Adrenal gland (tissue), 12 donors: ENCODE data around the gene CCNY. TPM values are rescaled to one million over a fixed set of nuclear protein-coding genes. Genes with fewer than 3 reads are reported as not detected.

Source experiments
- DNase-seq, 7 donors: peaks; one replicate each; pipeline ENCODE4 v3.0.0-alpha.2; 2019 to 2020
- H3K27ac ChIP-seq, 5 donors: fragments of 200-600 bp; sonication (generic) in 4 of 5; 1 replicate in 3 of 5; 2 replicates in 2 of 5; pipeline versions ENCODE4 v1.5.1 to v1.8.0; 2016 to 2020; ENCODE audit warnings: mild to moderate bottlenecking in 1 of 5
- H3K27me3 ChIP-seq: fragments of 200-600 bp; 2 replicates; pipeline ENCODE4 v1.8.0; 2021
- H3K36me3 ChIP-seq, 2 donors: fragments of 200-600 bp; replicated peaks in 1 of 2; 1 replicate in 1 of 2; 2 replicates in 1 of 2; pipeline versions ENCODE4 v1.5.1 to v1.8.0; 2018 to 2022
- H3K4me1 ChIP-seq, 2 donors: fragments of 200-600 bp; replicated peaks in 1 of 2; 1 replicate in 1 of 2; 2 replicates in 1 of 2; pipeline versions ENCODE4 v1.5.1 to v1.8.0; 2018 to 2021
- H3K4me3 ChIP-seq, 4 donors: fragments of 200-600 bp; sonication (generic) in 3 of 4; one replicate each; pipeline ENCODE4 v1.5.1; 2016 to 2018
- H3K9me3 ChIP-seq, 3 donors: fragments of 200-600 bp; sonication (generic) in 1 of 3; replicated peaks in 1 of 3; 1 replicate in 2 of 3; 2 replicates in 1 of 3; pipeline versions ENCODE4 v1.5.1 to v1.8.0; 2016 to 2021
- CTCF ChIP-seq, 6 experiments: fragments of 450-650 bp in 4 of 6; fragments of 200-600 bp in 2 of 6; sonication (generic) in 1 of 6; IDR thresholded peaks; 1 replicate in 5 of 6; 2 replicates in 1 of 6; pipeline versions ENCODE4 v1.5.1 to v1.8.0; 2016 to 2021; ENCODE audit warnings: antibody characterized with exemption in 6 of 6, mild to moderate bottlenecking in 2 of 6, moderate library complexity in 1 of 6
- POLR2A ChIP-seq, 2 donors: fragments of 450-650 bp; IDR thresholded peaks; one replicate each; pipeline ENCODE4 v1.6.1; 2017; ENCODE audit warnings: antibody characterized with exemption in 2 of 2, mild to moderate bottlenecking in 2 of 2, moderate library complexity in 1 of 2
- WGBS, 4 donors: extraction: QIAGEN DNeasy Blood & Tissue Kit in 2 of 4; methylation state at CpG; one replicate each; pipeline versions ENCODE4 v1.1.5 to v1.1.7; 2013 to 2017; 5-methylcytosine and 5-hydroxymethylcytosine counted together
- intact Hi-C, 2 donors: fragments of 100-400 bp; cut with DNase I; formaldehyde crosslinking; loops; one replicate each; pipeline versions ENCODE4 v1.14.1 to v1.15.0; 2022 to 2023
- polyA plus RNA-seq, 3 donors: library from polyadenylated mRNA; stranded (reverse); fragments of 200-250 nt in 2 of 3; fragments of 350-450 nt in 1 of 3; fragmentation: Illumina TruSeq in 1 of 3; extraction: RNeasy Lipid Tissue Mini Kit (QIAGEN cat#74804) in 1 of 3; gene quantifications; one replicate each; pipeline ENCODE4 v1.2.3, GENCODE V29; 2013 to 2014
- total RNA-seq, 9 donors: library from RNA; depleted of rRNA in 4 of 9; stranded (reverse); fragments of >200 nt in 4 of 9; fragments of 120-200 nt in 1 of 9; fragmentation: NEBNext Ultra II Directional in 1 of 9; extraction: Animal tissue kit (Norgen Biotek cat#: 25700) in 1 of 9; gene quantifications; one replicate each; pipeline versions ENCODE4 v1.1.0 to v1.2.4, GENCODE V29; 2013 to 2023
- donor health status: healthy with polysubstance abuse.
- donor health status: Bipolar disorder and iron deficiency.
- donor health status: DM: yes; HTN: yes; CAD: no.
- donor health status: DM: no; HTN: no; CAD: no.
- donor health status: DM: no; HTN: no; CAD: no.
- donor health status: DM: yes; HTN: yes; CAD: no.

The CCNY gene
- total and polyA plus RNA-seq, 12 donors = 18.3 to 87.0 (median 45.2) TPM

- Histone ChIP-seq H3K4me1 (peaks cover 25 to 55% of the 10 kb centered on the region in 2 donors), H3K27me3 (no peaks in the 10 kb centered on the region), H3K27ac (peak overlapping the region in 3 of 5 donors; percentile 52 to 74 (median 64)), H3K9me3 (no peaks in the 10 kb centered on the region), H3K4me3 (no peak overlapping the region), H3K36me3 (no peaks in the 10 kb centered on the region)
- DNase-seq = peak in 6 of 7 donors; percentile 43 to 78 (median 62)
- TF ChIP-seq POLR2A (IDR thresholded peaks at IDR 0.05) (no peak), CTCF (IDR thresholded peaks at IDR 0.05) (no peak)
- intact Hi-C loops = no loop called here
- 3 to 10% (median 8%) methylated on average over 6 of the region's 6 CpGs for WGBS, 4 donors
These were observed 32.8 kb downstream of the CCNY start for GRCh38 chr10:35369049-35369611.

DNA sequence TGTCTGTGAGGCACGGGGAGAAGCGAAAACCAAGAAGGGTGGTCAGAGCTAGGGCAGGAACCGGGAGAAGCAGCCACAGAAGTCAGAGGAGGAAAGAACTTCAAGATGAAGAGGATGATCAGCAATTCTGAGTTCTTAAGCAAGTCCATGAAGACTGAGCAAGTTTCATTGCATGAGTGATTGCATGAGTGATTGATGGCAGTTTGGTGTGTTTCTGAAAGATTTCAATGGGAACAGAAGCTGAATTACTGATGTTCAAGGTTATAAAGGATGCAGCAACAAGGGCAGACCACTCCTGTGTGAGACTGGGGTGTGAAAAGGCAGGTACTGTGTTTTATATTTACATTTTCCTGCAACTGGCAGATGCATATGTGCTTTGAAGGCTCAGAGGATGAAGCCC lies 35.4 kb downstream of the CCNY start:
- no peaks in the 10 kb centered on the region for H3K27me3 ChIP-seq
- TF ChIP-seq CTCF (IDR thresholded peaks at IDR 0.05) (no peak), POLR2A (IDR thresholded peaks at IDR 0.05) (no peak)
- H3K4me3 ChIP-seq = no peak overlapping the region
- peaks cover 25 to 64% of the 10 kb centered on the region in 2 donors for H3K4me1 ChIP-seq
- H3K27ac ChIP-seq = peak overlapping the region in 1 of 5 donors; percentile 2
- intact Hi-C loops = no loop called here
- H3K36me3 ChIP-seq = no peaks in the 10 kb centered on the region
- H3K9me3 ChIP-seq = no peaks in the 10 kb centered on the region
- no peak for DNase-seq
- 70 to 95% (median 84%) methylated on average over 3 of the region's 3 CpGs for WGBS, 4 donors

GRCh38 chr10:35372329-35372728 lies 36.0 kb downstream of the CCNY start:
- Histone ChIP-seq H3K4me3 (no peak overlapping the region), H3K27me3 (no peaks in the 10 kb centered on the region), H3K9me3 (no peaks in the 10 kb centered on the region), H3K36me3 (no peaks in the 10 kb centered on the region), H3K4me1 (peaks cover 25 to 64% of the 10 kb centered on the region in 2 donors), H3K27ac (peak overlapping the region in 1 of 5 donors; percentile 54)
- DNase-seq = peak in 2 of 7 donors; percentile 24 to 40
- WGBS, 4 donors = 57 to 68% (median 59%) methylated on average over 5 of the region's 5 CpGs
- TF ChIP-seq POLR2A (IDR thresholded peaks at IDR 0.05) = no peak
- TF ChIP-seq CTCF (IDR thresholded peaks at IDR 0.05) = no peak
- intact Hi-C loops = no loop called here

- intact Hi-C loops = no loop called here
- DNase-seq = no peak
These were observed 38.9 kb downstream of the CCNY start for GRCh38 chr10:35375091-35375765.

More at GRCh38 chr10:35375091-35375765, 38.9 kb downstream of the CCNY start:
- no peaks in the 10 kb centered on the region for H3K9me3 ChIP-seq
- no peaks in the 10 kb centered on the region for H3K36me3 ChIP-seq
- H3K27me3 ChIP-seq = no peaks in the 10 kb centered on the region
- TF ChIP-seq CTCF (IDR thresholded peaks at IDR 0.05) (no peak), POLR2A (IDR thresholded peaks at IDR 0.05) (no peak)
- 90 to 100% (median 99%) methylated on average over 1 of the region's 1 CpG for WGBS, 4 donors
- no peak overlapping the region for H3K4me3 ChIP-seq
- H3K4me1 ChIP-seq = peaks cover 5 to 54% of the 10 kb centered on the region in 2 donors
- no peak overlapping the region for H3K27ac ChIP-seq
